ENCODE measurements around the gene RHEBL1. TPM values are rescaled to one million over a fixed set of nuclear protein-coding genes. Genes with fewer than 3 reads are reported as not detected.

The RHEBL1 gene
- polyA plus RNA-seq, 12 donors, result 1.0 to 2.2 (median 1.6) TPM; not detected in 2

DNA sequence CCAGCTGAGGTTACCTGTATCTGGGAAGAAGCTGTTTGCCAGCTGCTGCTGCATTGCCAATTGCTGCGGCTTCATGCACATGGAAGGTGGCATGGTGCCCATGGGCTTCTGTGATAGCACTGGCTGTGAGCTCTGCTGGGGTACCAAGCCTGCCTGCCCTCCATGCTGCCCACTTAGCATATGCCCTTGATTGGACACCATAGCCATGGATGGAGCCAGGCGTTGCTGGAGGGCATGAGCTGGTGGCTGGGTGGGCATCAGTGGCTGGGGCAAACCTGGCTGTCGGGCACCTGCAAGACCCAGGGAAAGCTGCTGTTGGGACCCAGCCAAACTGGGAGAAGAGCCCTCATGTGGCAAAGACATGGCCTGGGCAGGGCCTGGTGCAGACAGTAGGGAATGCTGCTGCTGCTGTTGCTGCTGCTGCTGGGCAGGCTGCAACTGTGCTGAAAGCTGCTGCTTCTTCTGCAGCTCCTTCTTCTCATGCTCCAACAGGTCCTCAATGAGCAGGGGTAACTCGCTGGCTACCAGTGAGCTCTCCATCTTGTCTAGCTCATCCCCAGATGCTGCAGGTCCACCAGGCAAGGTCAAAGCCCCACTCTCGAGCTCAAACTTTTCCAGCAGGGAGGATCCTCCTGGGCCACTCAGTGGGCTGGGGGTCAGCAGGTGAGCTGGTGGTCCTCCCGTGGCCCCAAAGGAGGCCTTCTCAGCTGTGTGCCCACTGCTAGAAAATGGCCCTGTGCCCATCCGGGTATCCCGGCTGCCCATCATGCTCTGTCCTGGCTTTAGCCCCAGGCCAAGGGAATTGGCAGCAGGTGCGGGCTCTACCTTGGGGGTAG lies 32.5 kb downstream of the RHEBL1 start:
- no peak for DNase-seq

DNA sequence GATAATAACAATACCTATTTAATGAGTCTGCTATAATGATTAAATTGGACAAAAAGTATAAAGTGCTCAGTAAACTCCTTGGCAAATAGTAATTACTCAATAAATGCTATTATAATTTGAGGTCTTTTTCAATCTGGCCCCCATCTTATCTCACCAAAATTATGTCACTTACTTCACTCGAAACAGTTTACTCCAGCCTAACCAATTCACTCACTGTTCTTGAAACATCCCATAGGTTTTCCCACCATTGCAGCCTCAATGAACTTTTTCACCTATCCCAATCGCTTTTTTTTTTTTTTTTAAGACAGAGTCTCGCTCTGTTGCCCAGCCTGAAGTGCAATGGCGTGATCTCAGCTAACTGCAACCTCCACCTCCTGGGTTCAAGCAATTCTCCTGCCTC lies 33.8 kb downstream of the RHEBL1 start:
- no peak for DNase-seq

DNA sequence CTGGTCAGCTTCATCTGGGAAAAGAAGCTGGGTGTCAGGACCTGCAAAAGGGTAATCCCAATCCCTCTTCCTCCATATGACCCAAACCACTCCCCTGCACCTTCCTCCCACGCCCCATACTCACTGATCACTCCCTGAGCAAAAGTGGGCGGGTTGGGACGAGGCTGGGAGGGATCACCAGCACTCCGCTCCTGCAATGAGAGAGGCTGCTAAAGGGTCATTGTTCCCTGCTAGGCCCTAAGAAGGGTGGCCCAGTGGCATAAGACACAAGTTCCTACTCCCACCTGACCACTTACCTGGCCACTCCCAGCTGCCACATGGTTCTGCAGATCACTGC lies 35.5 kb downstream of the RHEBL1 start:
- no peak for DNase-seq

DNA sequence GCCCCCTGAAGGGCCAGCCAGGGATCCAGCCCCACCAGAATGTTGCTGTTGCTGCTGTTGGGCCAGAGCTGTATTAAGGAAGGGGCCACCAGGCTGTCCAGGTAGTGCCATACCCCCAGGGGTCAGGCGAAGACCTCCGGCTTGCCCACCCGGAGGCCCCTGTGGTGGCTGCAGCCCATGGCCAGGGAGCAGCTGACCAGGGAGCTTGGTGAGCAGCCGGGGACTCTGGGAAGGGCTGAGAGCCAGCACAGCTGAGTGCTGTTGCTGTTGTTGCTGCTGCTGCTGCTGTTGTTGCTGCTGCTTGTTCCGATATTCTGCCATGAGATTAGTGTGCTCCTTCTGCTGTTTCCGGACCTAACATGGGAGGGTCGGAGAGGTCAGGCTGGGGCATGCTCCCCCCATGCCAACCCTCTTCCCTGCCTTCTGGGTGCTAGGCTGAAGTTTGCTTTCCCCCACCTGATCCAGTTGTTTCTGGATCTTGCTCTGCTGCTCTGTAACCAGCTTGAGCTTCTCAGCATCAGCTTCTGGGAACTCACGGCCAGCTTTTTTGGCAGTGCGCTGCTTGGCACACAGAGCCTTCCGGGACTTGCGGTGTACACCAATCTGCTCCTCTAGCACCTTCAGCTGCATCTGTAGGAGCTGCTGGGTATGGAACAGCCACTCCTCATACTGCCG lies 36.0 kb downstream of the RHEBL1 start:
- DNase-seq, result no peak

DNA sequence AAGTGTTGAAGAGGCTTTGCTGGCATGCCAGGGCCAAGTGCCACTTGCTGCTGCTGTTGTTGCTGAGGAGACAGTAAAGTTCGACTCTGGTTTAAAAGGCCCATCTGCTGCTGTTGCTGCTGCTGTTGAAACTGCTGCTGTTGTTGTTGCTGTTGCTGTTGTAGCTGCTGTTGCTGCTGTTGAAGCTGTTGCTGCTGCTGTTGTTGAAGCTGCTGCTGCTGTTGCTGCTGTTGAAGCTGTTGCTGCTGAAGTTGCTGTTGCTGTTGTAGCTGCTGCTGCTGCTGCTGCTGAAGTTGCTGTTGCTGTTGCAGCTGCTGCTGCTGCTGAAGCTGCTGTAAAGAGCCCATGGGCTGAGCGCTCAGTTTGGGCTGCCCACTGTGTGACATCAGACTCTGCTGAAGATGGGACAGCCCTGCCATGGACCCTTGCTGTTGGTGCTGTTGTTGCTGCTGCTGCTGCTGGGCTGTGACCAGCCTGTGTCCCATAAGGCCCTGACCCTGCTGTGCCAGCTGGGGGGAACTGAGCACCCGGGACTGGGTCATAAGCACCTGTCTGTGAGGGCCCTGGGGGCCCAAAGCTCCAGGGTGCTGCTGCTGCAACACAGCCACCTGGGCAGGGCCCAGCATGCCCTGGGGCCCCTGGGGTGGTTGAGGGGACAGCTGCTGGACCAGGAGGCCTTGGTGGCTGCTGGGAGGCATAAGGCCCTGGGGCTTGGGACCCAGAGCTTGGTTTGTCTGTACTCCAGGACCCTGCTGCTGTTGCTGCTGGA lies 36.9 kb downstream of the RHEBL1 start:
- DNase-seq, result no peak

DNA sequence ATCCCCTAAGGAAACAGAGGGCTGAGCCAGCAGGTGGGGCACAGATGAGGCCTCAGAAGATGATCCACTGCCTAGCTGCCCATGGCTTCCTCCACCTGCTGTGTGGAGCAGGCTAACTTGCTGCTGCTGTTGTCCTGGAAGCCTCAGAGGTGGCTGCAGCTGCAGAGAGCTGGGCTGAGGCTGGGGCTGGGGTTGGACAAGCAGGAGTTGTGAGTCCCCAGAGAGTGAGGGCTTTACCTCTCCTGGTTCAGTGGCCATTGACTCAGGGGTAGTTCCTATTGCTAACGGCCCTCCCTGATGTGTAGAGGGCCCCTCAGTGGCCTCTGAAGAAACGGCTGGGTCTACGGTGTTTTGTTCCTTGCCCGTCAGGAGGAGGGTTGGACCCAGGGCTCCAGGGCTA lies 37.5 kb downstream of the RHEBL1 start:
- DNase-seq, result no peak

DNA sequence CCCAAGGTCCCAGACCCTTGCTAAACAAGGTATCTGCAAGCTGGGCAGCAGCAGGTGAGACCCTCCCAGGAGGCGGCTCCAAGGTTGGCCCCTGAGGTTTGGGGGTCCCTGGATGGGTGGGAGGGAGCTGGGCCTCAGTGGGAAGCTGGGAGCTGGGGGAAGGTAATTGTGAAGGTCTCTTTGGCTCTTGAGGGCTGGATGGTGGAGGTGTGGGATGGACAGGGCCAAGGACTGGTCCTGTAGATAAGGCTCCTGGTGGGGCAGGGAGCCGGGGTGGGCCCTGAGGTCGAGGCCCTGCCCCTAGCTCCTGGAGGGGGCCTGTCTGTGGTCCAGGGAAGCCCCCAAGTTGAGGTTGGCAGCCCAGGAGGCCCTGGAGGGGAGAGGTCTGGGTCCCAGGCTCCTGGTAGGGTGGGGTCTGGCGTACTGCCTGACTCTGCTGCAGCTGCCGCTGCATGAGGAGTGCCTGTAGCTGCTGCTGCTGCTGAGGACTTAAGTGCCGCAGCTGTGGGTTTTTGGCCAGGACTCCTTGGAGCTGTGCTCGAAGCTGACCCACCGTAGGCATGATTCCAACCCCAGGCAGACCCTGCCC lies 38.1 kb downstream of the RHEBL1 start:
- DNase-seq, result no peak

DNA sequence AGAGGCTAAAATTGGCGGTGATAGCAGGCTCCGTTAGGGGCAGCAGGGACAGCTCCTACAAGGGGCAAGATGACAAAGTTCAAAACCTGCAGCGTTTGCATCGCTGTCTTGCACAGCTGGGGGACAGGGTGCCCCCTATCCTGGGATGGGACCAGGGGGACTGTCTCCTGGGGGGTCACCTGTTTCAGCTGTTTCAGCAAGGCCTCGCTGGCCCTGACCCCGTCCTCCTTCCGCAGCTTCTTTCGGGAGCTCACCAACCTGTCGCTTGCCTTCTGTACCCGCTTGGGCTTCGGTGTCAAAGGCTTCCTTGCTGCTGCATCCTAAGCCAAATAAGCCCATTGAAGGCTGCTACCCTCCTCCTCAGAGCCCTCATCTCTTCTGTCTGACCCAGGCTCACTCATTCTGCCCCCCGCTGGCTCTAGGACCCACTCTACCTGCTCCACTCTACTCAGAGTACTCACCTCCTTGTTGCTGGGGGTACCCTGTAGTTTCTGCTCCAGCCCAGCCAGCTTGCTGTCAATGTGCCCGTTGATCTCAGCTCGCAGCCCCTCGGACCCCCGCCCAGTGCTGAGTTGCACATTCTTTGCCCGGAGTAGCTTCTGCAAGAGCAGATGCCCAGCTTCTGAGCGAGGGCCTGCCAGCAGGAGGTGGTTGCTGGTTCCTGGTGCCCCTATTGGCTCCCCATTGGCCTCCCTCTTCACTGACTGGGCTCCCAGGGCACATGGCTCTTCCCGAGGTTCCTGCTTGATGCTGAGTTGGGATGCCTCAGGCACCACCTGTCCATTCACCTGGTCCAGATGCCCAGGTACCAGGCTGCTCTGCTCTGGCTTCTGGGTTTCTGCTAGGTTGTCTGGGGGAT lies 38.8 kb downstream of the RHEBL1 start:
- no peak for DNase-seq

DNA sequence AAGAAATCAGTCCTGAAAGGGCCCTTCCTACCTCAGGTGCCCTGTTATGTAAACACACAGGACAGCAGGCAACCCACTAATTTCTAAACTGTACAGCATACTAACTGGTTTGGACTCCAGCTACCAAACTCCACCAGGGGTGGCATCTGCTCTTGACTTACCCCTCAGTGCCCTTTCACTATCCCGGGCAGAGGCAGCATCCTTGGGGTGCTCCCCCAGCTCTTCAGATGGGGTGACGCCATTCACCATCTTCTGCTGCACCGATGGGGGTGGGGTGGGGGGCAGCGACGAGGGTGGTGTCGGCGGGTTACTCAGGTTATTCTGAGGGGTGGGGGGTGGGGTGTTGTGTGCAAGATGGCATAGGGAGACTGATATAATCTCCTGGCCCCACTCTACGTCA lies 39.7 kb downstream of the RHEBL1 start:
- DNase-seq, result no peak

DNA sequence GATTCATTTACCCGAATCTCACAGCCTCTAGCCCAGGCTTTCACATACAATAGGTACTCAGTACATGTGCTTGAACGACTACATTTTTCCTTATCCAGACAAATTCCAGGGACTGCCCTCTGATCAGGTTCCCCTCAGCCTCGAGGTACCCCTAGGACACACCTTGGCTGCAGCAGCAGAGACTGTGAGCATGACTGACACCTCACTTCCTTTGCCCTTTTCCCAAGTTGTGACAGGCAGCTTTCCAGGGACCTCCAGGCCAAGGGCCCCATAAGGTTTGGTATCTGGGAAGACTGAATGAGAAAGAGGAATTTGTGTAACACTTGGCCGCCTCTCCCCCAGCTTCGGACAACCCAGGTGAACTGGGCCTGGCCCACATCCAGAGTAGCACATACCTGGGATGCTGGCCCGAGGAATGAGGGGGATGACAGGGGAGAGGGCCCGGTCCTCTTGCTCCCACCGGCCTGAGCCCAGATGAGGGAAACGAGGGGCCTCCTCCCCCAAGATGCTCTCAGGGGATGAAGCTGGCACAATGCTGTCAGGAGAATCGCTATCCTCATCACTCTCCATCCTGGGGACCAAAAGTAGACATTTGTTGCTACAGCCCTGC lies 41.0 kb downstream of the RHEBL1 start:
- DNase-seq, result no peak

DNA sequence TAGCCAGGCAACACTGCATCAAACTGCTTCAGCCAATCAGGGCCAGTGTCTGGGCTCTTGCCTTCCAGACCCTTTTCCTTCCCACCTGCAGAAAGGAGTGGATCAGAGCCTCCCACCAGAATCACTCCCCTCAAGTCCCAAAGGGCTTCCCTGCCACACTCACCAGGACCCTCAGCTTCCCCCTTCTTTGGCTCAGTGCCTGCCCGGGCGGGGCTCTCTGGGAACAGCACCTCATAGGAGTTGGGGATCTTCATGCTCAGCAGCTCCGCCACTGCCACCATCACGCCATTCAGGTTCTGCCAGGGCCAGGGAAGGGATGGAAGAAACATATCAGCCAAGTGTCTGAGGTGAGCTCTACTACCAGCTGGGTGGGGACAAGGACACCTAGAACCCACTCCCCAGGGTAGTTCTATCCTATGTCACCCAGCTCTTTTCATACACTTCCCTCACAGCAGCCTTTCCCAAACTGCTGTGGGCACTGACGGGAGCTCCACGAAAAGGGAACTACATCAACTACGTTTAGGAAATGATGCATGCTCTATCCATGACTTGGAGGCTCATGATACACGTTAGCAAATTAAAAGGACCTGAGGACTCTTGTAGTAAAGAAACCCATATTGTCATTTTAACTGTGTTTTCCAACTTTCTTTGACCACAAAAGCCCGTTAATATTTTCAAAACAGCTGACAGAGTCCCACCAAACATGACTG lies 41.8 kb downstream of the RHEBL1 start:
- DNase-seq, result no peak

DNA sequence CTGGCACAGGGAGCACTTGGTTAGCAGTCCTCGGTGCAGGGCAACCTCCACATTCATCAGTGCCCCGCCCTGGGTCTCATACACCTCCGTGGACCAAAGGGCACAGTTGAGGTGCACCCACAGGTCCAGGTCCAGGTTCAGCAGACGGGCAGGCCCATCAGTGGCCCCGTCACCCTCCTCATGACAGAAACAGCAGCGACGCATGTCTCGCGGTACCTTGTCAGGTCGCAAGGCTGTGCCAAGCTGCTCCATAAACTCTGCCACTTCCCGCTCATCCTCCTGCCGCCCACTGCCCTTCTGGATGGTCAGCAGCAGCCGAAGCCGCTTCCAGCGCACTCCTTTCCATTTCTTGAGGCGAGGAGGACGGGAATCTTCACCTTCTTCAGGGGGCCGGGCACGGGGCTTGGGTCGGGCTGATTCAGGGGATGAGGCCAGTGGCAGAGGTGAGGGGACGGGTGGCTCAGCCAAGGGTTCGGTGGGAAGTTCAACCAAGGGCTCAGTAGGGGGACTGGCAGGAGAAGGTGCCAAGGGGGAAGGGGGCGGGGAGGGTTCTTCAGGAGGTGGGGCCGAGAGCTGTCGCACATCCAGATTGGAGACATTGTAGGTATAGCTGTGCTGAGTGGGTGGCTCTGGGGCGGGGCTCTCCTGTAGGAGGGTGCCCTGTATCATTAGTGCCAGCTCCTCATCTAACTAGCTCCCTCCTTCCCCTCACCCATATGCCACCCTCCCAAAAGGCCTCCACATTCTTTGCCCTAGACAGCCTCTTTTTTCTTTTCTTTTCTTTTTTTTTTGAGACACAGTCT lies 42.9 kb downstream of the RHEBL1 start:
- DNase-seq, result no peak

DNA sequence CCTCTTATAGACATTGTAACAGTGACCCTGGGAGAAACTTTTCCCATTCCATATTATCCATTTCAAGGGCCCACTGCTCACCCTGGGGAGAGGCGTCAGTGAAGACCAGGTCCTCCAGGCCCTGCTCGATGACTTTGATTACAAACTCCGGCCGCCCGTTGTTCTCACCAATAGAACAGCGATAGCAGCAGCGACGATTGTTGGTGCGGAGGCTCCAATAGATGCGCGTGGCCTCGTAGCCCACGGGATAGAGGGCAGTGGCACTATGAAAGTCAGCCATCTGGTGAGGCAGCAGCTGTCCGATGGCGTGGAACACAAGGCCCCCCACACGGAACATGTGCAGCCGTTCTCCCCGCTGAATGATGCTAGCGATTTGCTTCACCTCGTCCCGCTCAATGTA lies 43.7 kb downstream of the RHEBL1 start:
- DNase-seq, result no peak

DNA sequence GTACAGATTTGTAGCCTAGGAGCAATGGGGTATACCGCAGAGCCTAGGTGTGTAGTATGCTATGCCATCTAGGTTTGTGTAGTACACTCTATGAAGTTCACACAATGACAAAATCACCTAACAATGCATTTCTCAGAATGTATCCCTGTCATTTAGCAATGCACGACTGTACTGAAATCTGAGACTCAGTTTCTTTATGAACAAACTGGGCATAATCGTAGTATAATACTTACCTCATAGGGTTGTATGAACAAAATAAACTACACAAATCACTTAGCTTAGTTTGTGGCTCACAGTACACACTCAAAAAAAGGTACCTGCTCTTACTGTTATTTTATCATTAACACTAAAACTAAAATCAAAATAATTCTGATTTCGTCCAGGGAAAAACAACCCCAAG lies 44.3 kb downstream of the RHEBL1 start:
- no peak for DNase-seq

DNA sequence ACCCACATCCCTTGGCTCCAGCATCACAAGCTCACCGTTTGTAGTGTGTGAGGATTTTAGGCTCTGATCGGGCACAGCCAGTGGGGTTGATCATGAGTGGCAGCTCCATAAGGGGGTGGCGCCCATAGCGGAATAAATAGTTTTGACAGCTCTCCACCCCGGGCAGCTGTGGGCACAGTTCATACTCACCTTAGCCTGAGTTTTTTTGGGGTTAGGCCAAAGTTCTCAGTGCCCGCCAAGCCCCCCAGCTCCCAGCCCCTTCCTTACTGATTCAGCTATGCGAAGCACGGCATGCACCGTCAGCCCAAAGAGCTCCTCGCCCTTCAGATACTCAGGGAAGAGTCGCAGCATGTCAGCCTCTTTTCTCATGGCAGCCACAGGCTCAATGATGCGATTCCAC lies 45.2 kb downstream of the RHEBL1 start:
- DNase-seq, result no peak

DNA sequence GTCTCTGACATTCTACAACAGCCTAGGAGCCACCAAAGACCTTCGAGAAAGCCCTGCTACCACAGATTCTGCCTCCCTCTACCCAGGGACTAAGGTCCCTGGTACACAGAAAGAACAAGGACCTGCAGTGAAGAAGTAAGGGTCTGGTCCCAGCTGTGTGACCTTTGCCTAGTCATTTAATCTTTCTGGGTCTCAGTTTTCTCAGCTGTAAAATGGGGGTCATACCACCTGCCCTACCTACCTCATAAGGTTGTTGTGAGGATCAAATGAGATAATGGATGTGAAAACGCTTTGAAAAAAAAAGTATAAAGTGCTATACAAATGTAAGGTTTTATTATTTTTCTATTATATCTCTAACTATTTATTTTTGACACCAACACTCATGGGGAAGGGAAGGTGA lies 46.0 kb downstream of the RHEBL1 start:
- no peak for DNase-seq

DNA sequence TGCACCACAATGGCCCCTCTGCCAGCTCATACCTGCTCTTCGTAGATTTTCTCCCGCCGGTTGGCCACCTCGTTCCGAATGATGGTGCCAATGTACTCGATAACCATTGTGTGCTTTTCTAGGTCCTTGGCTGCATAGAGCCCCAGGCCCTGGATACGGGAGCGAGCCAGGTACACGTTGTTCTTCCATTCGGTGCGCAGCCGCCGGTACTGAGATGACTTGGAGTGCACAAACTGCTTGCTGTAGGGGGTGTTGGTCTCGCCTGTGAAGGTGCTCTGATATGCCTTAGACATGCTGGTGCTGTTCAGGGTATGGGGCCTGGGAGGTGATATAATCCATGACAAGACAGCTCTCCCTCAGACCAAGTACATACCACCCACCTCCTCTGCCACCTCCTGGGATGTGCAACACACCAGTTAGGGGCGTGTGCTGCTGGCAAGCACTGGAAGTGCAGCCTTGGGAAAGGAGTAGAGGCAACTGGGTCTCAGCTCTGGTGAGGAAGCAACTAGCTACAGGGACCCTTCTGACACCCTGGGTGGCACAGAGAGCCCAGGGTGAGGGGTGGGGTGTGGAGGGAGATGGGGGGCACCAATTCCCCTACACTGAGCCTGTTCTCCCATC lies 47.1 kb downstream of the RHEBL1 start:
- no peak for DNase-seq

DNA sequence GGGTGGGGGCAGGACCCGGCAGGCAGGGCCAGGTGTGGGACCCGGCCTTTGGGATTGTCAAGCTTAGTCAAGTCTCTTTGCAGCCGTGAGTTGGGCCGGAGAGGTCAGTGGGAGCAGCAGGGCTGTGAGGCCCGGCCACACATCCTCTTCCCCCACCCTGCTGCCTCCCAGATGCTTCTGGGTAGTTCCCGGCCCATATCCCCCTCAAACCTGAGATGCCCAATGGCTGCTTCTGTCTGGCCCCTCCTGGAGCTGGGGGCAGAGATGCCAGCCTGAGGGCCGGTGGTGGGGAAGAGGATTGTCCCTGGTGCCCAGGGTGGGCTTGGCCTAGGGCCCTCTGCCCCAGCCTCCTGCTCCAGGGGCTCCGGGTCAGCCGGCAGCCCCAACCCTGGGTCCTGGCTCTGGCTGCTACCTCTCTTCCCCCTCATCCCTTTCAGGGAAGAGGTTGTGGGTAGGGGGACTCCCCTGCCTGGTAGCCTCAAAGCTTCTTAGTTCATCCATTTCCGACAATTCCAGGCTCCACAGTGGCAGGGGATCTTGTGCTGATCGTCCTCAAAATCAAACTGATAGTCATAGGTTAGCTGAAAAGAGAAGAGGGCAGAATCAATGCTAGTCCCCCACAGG lies 48.4 kb downstream of the RHEBL1 start:
- DNase-seq, result no peak

DNA sequence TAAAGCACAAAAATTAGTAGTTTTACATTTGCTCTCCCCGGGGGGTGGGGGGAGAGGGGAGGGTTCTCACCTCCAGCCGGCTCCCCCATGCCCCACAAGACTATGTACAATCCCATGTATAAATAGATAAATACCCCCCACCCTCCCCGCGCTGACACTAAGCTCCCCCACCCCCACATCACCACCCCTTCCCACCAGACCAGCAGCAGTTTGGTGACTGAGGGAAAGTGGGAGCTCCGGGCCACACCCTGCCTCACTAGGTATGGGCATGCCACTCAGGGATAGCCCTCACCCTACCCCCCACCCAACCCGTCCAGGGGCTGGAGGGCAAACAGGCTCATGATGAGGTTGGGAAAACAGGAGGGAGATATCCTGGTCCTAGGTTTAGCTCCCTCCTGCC lies 49.3 kb downstream of the RHEBL1 start:
- no peak for DNase-seq

Data from muscle of arm (tissue), 12 donors.